Loucy (cell line): ENCODE data around the gene KRT82.

Experiments used
- EZH2phosphoT487 ChIP-seq: fragments of 200-600 bp; IDR thresholded peaks from 2 replicates; pipeline ENCODE4 v1.6.1; 2018; ENCODE audit warnings: antibody characterized with exemption, mild to moderate bottlenecking, moderate library complexity, borderline replicate concordance
- TF ChIP-seq, protein P1 (sequence below): fragments of 200-600 bp; sonication (generic); conservative IDR thresholded peaks from 2 replicates; pipeline ENCODE4 v1.5.1; 2014; ENCODE audit warnings: mild to moderate bottlenecking, antibody characterized with exemption, low read length

DNA sequence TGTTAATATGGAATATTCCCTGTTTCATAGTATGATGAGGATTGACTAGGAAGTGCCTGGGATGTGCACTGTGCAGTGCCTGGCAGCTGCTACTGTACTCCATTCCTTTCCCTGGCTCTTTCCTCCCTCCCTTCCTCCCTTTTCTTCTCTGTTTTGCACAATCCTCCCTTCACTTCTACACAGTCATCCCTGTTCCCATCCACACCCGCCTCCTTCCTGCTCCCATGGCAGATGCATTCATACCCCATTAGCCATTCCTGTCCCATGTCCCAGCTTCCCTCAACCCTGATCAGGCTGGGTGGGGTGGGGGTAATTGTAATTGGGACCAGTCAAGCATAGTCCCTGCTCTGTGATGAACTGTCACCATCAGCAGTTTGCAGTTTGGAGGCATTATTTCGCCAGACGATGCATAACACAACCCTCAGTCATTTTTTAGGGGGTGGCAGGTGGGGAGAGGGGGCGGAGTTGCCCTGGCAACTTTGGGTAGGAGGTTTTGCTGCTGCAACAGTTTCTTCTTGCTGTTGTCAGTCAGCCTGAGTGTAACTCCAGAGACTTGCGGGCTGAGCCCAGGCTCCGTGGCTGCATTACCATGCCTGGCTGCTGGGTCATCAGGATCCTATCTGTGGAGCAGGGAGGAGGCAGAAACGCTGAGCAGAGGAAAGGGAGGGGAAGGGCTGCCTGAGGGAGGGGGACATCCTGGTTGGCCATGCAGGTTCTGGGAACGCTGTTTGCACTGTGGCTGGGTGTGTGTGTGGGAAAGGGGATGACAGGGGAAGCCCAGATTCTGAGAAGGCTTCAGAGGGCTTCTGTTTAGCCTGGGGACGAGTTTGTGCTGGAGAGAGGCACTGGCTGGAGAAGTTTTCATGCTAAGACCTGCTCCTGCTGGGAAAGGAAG is 16.6 kb downstream of the KRT82 start:
- TF ChIP-seq, protein P1, sequence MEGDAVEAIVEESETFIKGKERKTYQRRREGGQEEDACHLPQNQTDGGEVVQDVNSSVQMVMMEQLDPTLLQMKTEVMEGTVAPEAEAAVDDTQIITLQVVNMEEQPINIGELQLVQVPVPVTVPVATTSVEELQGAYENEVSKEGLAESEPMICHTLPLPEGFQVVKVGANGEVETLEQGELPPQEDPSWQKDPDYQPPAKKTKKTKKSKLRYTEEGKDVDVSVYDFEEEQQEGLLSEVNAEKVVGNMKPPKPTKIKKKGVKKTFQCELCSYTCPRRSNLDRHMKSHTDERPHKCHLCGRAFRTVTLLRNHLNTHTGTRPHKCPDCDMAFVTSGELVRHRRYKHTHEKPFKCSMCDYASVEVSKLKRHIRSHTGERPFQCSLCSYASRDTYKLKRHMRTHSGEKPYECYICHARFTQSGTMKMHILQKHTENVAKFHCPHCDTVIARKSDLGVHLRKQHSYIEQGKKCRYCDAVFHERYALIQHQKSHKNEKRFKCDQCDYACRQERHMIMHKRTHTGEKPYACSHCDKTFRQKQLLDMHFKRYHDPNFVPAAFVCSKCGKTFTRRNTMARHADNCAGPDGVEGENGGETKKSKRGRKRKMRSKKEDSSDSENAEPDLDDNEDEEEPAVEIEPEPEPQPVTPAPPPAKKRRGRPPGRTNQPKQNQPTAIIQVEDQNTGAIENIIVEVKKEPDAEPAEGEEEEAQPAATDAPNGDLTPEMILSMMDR: no peak
- TF ChIP-seq EZH2phosphoT487: no peak
